ENCODE measurements around the gene PCDHGA1.

Gene PCDHGA1

DNA sequence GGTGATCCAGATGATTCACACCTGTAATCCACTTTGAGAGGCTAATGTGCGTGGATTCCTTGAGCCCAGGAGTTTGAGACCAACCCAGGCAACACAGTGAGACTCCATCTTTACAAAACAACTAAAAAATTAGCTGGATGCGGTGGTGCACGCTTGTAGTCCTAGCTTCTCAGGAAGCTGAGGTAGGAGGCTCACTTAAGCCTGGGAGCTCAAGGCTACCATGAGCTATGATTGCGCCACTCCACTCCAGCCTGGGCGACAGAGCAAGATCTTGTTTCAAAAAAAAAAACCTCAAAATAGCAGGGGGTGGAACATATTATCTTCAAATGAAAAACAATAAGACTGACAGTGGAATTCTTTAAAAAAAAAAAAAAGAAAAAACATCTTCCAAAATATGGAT, 217.6 kb downstream of the PCDHGA1 start:
- DNase-seq, result no peak

DNA sequence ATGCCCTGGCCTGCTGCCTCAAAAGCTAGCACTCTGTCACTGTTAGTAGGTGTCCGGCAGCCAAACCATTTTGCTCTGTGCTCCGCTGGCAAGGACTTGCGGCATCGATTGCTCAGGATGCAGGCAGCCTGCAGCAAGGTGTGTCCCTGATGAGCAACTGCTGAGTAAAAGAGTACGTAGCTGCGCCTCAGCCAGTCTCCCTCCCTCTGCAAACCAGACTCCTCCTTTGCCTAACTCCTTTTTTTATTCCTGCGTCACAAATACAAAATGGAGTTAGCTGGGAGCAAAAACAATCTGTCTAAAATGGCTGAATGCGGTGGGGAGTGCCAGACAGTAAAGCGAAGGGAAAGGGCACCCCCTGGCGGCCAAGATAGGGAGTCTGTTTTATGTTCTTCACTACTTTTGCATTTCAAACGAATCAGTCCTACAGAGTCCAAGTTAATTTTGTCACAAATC, 227.4 kb downstream of the PCDHGA1 start:
- peak; percentile 92 for DNase-seq

DNA sequence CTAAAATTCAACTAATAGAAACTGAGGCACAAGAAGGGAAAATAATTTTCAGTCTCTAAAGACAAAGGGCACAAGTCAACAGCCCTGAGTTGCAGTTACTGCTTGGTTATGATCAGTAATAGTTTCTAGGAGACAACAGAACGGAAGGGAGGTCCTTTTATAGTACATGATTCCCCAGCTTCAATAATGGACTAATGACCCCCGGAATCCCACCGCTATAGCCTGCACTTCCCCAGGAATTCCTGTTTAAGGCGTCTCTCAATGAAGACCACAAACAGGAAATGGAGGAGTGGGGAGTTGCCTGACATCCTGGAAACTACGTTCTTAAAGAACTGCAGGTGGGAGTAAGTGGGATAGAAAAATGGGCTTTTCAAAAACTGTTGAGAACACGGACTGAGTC, 227.8 kb downstream of the PCDHGA1 start:
- no peak for DNase-seq

DNA sequence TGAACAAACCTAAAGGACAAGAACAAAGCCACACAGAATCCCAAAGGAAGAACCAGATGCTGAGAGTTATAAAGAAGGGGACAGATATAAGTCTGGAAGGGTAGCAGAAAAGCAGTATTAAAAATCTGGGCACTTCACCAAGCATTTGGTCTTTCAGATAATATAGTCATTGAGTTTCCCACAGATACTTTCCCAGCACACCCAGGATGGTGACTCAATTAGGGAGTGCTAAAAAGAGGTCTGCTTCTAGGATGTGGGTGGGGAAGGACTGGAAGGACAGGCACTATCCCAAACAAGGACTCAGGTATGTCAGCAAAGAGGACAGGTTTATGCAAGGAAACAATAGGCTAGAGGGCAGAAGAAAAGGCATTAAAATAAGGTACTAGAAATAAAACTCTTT, 229.1 kb downstream of the PCDHGA1 start:
- no peak for DNase-seq

DNA sequence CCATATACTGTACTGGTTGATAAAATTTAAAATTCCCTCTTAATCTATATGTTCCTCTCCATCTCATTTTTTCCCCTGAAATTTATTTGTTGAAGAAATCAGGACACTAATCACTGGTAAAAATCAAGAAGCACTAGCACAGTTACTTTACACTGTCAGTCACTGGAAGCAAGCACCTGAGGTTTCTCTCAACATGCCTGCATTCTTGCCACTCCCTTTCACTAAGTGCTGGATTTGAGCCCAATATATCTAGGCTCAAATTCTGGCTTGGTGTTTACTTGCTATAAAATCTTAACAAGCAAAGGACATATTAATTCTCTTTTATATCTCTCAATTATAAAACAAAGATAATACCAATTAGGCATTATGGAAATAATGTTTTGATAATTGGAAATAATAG, 229.8 kb downstream of the PCDHGA1 start:
- DNase-seq, result peak; percentile 41

DNA sequence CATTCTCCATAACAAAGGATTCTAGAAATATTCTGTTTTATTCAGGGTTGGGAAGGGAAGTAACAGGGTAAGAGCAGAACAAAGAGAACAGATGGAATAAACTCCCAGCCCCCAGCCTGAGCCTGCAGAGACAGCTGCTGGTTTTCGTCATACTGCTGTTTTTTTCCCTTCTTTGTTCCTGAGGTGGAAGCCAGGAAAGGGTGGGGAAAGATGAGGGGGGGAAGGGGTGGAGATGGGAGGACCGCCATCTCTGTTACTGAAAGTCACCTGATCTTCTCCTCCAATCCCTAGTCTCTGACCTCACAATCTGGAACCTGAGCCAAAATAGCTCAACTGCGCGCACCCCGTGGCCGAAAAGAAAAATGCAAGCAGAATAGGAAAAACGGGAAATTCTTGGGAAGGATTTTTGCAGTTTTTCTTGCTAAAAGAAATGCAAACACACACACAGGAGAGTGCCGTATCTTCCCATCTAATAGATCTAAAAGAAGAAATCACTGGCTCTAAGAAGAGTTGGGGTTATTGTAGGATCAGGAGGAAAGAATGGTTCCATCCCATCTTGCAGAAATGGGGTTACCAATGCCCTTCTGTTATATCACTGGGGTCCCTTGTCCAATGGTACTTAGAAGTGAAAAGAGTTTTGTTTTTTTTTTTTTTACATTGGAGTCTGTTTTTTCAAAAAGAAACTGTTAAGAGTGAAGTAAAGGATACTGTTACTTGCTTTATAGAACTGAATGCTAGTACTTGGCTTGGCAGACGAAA, 230.6 kb downstream of the PCDHGA1 start:
- DNase-seq, result peak; percentile 91
